GM19328 (cell line): ENCODE data around the gene LSM12.
"Not testable (repeated sequence)": the region's sequence is repeated elsewhere in the genome, so short reads cannot be mapped to it uniquely, and the experiment has no call there.

Source experiments
- ATAC-seq: cut with Tn5 transposase; IDR thresholded peaks from one replicate; pipeline ENCODE4 v1.9.1; 2021; ENCODE audit warnings: mild to moderate bottlenecking, moderate library complexity; ENCODE audit not compliant: unreplicated experiment

LSM12 gene

DNA sequence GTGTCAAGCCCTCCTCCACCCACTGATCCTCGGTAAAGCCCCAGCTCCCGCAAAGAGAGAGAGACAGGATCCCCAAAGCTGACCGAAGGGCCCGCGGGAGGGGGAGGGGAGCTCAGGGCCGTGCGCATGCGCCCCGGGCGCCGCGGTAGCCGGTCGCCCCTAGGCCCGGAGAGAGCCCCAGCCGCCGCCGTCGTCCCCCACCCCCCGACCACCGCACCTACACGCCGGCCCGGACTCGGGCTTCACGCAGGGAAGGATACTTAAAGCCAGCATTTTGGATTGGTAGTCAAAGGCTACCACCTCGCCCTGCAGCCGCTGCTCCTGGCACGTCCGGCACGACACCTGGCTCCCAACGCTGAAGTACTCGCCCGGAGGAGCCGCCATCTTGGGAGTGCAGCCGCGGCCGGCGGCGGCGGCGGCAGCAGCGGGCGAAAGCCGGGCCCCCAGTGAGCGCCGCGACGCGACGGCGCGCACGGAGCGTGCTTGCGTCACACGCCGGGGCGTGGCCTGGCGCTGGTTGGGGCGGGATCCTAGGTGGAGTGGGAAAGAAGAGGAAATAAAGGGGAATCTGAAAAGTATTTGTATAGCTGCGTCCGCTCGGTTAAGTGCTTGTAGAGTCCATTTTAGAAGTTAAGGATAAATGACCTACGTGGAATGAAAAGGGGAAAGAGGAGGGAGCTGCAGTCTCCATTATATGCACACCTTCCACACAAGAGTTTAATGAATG lies at the start of gene LSM12:
Gene LSM12 (minus strand): TSS at position 468 of the 727 bp plus-strand sequence. CDS start 84 bp downstream, at position 384.
- ATAC-seq: peak; percentile 64

DNA sequence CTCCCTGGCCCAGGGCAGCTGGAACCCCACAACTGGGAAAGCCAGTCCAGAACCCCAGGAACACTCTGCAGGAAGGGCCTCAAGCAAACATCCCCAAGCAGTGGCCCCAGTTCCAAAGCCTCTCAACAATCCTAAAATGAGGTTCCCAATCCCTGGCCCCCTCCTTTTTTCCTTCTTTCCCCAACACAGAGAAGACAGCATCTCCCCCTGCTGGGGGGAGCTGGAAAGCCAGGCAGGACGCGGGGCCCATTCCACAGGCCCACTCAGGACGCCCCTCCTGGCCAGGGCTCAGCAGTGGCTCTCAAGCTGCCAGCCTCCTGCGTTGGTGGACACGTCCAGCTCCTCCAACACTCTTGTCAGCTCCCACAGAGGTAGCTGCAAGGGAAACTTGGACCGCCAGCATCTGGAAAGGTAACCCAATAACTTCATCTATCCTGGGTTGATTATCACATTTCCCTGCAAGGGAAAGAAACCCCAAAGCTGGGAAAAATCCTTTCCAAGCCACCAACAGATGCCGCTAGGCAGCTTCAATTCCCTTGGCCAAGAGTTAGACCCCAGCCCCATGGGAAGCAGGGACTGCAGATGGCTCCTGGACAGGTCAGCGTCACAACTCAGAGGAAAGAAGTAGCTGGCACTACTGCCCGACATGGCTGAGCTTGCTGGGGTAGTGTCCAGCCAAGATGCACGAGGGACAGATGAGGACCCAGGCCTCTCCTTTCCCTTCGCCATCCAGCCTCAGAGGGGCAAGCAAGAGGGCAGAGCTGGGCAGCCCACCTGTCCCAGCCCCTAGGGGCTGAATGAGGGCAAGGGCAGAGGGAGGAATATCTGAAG lies 49.3 kb upstream of the LSM12 start:
- no peak for ATAC-seq

DNA sequence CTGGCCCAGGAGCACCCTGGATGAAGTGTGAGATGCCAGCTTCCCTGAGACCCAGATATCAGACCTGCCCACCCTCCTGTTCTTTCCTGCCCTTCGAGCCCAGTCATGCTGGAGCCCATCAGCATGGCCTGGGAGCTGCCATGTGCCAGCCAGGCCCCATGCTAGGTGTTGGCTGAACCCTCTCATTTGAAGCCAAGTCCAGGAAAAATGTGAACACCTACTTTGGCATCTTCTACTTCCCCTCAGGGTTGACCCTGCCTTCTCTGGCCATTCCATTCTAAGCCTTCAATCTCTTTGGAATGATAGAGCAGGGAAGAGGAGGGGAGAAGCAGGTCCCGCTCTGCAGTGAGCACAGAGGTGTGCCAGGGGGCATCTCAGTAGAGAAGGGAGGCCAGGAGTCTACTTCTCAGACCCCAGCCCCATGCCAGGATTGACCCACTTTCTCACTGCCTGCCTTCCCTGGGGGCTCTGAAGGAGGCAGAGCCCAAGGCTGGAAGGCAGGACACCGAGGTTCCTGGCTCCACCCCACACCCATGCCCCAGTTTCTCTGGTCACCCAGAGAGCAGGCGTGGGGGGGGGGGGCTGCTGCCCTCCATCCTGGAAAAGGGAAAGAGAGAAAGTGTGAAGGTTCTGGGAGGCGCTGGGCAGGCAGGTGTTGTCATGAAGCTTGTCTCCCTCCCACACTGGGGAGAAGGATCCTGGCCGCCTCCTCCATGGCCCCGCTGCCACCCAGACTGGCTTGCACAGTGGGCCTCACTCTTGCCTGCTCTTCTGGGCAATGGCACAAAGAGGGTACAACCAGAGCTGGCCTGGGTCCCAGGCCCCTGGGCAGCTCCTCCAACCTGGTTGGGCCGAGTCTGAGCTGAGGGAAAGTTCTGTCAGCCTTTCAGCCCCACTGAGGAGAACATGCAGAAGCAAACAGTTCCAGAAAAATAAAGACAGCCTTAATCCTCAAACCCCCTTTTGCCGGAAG lies 47.7 kb upstream of the LSM12 start:
- ATAC-seq: no peak

DNA sequence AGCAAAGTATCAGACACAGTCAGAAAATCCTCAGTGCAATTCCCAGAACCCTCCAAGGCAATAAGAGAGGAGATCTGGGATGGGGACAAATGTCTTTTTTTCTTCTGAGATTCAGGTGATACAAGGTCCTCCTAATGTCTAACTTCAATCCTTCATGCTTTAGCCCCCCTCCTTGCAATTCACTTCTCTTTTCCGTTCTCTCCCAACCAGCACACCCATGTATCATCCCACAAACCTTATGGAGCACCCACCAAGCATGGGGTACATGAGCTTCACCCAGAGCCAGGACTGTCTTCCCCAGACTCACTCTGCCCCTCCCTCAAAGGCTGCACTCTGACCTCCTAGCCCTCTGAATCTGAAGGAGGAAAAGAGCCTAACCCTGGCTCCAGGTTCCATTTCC lies 46.9 kb upstream of the LSM12 start:
- no peak for ATAC-seq

DNA sequence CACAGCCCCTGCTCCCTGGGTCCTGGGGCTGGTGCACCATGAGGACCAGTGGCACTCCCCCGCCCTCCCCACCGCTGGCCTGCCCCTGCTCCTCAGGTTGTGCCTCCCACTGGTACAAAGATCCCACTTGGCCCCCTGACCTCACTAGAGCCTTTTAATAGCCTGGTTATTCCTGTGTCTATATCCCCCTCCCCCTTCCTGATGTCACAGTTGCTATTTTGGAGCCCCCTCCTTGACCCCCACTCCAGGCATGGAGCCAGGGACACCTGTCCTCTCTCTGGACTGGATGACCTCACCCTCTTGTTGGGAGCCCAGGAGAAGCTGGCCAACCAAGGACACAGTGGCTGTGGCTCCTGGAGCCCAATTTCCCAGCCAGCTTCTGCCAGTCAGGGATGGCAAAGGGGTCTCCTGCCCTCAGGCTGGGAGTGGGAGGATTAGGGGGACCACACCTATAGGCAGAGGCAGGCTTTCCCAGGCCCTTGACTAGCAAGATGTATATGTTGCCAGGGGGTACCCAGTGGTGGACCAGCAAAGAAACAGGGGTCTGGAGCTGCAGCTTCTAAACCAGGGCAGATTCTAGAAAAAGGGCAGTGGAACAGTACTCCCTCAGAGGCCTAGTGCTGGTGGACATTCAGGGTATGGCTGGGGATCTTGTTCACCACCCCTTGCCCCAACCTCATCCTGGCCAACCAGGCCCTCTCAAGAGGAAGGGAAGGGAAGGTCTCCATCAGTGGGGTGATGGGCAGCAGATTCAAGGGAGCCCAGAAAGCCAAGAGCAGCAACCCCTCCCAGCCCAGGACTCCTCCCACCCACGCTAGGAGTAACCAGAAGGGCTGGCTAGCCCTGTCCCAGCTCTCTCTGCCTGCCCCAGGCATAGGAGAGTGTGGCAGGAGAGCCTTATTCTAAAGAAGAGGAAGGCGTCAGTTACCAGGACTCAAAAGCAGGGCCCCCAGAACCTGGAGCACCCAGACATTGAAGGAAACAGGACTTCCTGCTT lies 46.1 kb upstream of the LSM12 start:
- no peak for ATAC-seq

DNA sequence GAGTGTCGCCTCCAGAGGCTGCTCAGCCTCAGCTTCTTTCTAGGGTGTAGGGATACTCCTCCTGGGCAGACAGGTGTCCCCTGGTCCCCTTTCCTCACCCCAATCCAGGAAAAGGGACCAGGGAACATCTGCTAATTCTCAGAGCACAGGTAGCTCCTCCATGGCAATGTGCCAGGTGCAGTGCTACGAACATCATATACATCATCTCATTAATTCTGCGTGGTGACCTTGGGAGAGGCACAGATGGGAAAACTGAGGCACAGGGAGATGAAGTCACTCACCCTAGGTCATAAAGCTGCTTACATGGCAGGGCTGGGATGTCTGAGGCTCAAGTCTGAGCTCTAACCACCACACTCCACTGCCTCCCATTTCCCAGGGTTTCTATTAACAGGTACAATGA lies 45.3 kb upstream of the LSM12 start:
- ATAC-seq: no peak

DNA sequence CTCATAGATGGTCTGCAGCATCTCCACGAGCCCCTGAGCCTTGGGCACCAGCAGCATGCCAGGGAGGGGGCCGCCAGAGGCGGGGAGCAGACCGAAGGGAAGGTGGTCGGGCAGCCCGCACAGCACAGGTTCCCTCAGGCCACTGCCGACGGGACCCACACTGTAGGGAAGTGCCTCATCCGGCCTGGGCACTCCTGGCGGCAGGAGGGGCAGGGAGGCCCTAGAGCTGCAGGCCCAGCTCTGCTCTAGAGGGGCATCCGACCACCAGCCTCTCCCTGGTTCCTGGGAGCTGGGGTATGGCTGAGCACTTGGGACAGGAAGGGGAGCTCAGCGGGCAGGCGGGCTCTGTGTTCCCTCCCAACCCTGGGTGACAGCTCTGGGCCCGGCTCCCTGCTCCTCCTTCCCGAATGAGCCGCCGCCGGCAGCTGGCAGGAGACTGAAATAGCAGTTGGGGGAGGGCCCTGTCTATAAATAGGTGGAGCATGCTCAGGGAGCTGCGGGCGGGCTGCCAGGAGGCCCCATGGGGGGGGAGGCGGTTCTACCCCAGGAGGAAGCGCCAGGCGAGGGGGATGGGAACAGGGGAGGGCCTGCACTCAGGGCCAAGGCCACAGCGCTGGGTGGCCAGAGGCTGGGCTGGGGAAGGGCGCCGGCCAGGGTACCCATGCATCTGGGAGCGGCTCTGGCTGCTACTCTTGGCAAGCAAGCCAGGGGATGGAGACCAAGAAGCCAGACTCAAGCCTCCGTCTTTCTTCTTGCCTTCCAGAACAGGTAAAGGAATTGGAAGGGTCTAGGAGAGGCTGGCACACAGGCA lies 44.6 kb upstream of the LSM12 start:
- ATAC-seq: no peak

DNA sequence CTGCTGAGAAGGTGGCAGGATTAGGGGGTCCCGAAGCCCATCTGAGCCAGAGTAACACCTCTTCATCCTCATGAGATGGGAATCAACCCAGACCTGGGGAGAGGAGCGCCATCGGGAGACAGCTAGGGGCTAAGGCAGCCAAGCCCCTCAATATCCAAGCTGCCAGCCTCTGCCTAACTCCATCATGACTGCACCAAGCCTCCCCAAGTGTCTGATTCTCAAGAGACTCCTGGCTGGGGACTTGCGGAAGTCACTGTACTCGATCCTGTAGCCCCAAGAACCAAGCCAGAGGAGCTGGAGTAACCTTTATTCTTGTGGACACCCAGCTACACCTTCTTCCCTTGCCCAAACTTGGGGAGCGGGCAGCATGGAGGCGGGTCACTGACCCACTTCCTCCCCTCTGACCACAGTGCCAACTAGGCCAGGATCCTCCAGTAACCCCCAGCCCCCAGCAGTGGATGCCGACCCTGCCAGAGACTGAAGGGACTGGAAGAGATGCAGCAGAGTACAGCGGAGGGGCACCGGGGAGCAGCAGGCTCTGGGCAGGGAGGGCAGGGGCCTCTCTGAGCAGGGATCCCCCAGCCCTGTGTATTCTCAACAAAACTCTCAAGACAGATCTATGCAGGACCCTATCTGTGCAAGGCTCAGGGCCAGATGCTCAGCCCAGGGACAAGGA lies 43.7 kb upstream of the LSM12 start:
- no peak for ATAC-seq

DNA sequence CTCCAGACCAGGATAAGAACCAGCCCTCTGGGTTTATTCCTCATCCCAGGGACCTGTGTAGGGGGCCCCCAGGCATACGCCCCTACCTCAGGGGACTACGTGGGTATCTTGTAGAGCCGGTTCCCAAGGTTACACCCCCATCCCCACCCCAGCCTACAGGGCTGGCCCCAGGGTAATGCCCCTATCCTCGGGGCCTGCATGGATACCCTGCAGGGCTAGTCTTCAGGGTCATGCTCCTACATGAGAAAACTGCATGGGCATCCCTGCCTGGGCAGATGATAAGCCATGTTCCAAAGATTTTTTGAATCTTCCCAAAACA lies 42.8 kb upstream of the LSM12 start:
- no peak for ATAC-seq

DNA sequence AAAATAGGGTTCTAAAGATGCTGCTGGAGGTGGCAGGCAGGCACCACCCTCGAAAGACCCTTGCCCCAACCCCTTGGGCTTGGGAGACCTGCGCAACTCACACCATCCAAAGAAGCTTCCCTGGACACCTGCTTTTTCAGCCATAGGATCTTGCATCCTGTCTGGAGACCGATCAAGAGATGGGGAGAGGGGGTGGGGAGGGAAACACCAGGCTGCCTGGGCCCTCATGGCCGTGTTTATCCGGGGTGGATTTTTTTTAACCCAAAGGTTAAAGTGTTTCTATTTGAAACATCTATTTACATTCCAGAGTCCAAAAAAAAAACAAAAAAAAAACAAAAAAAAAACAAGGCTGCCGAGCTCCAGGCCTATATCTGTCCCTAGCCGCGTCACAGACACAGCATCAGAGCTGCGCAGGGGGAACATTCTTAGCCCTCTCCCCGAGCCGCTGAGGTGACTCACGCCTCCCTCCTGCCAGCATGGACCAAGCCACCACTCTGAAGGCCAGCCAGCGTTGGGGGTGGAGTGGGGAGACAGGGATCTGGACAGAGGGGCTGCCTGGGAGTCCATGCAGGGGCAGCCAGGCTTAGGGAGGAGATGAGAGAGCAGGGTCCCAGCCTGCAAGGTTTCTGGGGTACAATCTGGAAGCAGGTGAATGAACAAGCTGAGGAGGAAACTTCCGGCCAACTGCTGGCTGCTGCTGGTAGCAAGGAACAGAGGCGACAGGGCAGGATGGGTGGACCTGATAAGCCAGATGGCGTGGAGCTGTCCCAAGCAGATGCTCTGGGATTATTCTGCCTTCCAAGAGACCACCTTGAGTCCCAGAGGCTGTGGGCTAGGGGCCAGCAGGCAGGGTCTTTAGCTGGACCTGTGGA lies 42.2 kb upstream of the LSM12 start:
- ATAC-seq: no peak

DNA sequence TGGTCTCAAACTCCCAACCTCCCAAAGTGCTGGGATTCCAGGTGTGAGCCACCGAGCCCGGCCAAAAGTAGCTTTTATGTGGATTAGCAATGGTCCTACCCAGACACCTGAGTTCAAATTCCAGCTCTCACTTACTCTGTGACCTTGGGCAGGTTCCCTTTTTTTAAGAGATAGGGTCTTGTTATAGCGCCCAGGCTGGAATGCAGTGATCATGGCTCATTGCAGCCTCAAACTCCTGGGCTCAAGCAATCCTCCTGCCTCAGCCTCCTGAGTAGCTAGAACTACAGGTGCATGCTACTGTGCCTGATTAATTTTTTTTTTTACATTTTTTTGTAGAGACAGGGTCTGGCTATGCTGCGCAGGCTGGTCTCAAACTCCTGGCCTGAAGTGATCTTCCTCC lies 40.3 kb upstream of the LSM12 start:
- no peak for ATAC-seq

DNA sequence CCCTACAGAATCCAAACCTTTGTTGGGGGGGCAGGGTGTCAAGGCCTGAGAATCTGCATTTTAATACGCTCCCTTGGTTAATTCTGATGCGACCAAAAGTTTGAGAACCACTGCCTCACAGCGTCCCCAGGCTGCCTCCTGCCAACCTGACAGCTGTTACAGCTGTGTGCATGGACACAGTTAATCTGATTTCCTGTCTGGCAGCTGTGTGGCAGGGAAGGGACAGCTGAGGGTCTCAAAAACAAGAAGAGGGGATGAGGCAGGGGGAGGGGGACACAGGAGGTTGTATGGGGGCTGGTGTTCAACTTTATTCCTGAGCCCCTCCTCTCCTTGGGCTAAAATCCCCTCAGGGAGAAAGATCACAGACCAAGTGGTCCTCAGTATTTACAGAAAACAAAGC lies 39.5 kb upstream of the LSM12 start:
- ATAC-seq: no peak

DNA sequence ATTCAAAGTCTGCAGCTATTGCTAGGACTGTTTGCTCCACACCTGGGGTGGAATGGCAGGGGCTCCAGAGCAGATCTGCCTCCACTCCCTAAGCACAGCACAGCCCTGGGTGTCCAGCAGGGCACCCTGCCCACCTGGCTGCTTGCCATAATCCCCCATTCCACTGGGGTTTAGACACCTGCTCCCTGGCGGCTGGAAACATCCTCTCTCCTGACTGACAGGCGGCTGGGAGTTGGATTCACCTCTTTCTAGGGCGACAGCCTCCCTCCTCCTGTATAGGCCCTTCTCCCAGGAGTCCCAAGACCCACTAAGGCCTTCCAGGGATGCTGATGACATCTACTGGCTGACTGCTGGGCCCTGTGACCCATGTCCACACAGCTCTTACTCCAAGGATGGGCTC lies 39.0 kb upstream of the LSM12 start:
- ATAC-seq: no peak

DNA sequence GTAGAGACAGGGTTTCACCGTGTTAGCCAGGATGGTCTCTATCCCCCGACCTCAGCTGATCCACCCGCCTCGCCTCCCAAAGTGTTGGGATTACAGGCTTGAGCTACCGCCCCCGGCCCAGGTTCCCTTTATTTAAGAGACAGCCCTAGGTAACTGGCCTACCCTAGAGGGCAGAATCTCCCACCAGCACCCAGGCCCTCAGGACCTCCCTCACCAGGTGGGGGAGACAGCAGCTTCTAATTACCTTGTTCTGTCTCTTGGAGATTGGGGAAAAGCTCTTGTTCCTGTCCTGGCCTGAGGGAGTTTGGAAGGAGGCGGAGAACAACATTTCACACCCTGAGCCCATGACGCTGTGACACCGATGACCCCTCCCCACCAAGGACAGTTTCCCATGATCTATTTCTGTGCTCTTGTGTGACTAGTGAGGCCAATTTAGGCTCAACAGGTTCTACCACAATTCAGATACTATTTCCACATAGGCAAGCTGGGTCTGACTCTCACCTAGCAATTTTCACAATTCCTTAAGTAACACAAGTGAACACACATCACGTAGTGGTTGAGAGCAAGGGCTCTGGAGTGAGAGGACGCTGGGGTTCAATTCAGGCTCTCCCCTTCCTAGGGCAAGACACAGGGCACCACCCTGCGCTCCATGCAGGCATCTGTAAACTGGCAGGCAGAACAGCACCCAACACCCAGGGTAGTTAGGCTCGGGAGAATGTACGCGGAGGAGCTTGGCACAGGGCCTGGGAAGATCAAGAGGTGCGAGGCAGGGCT lies 36.6 kb upstream of the LSM12 start:
- no peak for ATAC-seq

DNA sequence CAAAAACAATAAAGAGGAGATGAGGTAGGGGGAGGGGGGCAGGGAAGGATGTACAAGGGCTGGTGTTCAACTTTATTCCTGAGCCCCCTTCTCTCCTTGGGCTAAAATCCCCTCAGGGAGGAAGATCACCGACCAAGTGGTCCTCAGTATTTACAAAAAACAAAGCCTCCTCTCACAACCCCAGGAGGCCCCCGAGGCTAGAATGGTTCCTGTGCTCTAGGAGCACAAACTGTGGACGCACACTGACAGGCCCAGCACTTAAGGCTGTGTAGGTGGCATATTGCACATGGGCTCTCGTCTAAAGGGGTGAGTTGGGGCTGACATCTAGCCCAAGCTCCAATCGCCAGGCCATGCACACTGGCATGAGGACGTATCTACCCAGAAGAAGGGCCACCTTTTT lies 35.4 kb upstream of the LSM12 start:
- not testable (repeated sequence) for ATAC-seq

DNA sequence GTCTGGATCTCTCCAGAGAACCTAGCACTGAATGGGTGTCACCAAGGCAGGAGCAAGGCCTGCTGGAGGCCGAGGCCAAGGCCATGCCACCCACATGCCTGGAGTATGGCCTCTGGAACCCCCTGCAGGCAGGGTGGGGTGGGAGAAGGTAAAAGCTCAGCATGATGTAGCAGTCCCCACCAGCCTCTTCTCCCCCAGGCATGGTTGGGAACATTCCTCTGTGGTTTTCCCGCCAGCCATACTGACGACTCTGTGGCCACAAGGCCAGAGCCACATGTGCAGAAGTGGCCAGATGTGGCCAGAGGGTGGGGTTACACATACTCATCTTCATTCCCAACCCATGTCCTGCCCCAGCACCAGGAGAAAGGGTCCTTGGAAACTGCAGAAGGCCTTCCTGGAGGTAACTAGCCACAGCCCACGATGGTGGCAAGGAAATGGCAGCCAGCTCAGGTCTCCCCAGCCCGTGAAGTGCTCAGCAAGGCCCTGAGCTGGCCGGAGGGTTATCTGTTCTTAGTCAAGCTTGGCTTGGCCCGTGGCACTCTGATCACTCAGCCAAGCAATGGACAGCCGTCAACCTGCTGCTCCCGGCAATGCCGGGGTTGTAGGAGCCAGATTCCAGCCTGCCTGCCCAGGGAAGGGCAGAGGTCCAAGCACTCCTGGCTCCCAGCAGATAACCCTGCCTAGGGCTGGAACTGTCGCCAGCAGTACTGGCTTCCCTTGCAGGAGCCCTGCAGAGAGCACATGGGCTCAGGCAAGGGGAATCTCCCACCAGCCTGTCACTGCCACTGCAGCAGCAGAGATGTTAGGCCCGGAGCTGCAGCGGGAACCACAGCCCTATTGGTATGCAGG lies 30.9 kb upstream of the LSM12 start:
- ATAC-seq: no peak
